ENCODE results near the gene FUT7. TPM values are rescaled to one million over a fixed set of nuclear protein-coding genes. Genes with fewer than 3 reads are reported as not detected.

The FUT7 gene
- total and polyA plus RNA-seq, 2 of the 8 experiments (the other 6 are each of a cell fraction or from before 2014, with no cell fraction given), result not detected

- no peak overlapping the region for H4K8ac ChIP-seq (ENCODE audit: extremely low read depth, insufficient read depth, low read length)
- H3K27me3 ChIP-seq (replicated peaks in 1 of 4; ENCODE audit: control insufficient read depth in 3 of 4, extremely low read depth in 1 of 4, insufficient read depth in 3 of 4, low read length in 3 of 4), result peaks cover 5 to 30% (median 25%) of the 10 kb centered on the region in 4 experiments
- no peak overlapping the region for H3K9ac ChIP-seq (replicated peaks in 1 of 4; ENCODE audit: extremely low read depth in 1 of 4, low read depth in 3 of 4, low read length in 3 of 4)
- peaks cover 6% of the 10 kb centered on the region in 2 experiments; a peak in 2 of 4 replicates for H3K9me3 ChIP-seq (ENCODE audit: insufficient read depth in 2 of 2, low read depth in 1 of 2, low read length in 1 of 2)
- ChIA-PET POLR2A (ENCODE audit: partially characterized antibody) (no interaction called here), CTCF (ENCODE audit: partially characterized antibody) (interaction anchor here (0.6 to 6.3 kb wide), 5 partner anchors 9 to 77 kb away, joined by 3 to 31 read pairs (median 15); partner anchors contain the start of gene ABCA2)
- H3K23ac ChIP-seq (ENCODE audit: insufficient read length), result no peak overlapping the region
- no peak overlapping the region for H4K91ac ChIP-seq (replicated peaks; ENCODE audit: insufficient read length, low read length)
- no peak overlapping the region for H3K18ac ChIP-seq (ENCODE audit: extremely low read depth, low read length)
- H3K14ac ChIP-seq (ENCODE audit: insufficient read length), result no peak overlapping the region
- H2AFZ ChIP-seq (ENCODE audit: low read length), result no peak overlapping the region
- H3K36me3 ChIP-seq (ENCODE audit: control insufficient read depth in 2 of 4, insufficient read depth in 4 of 4, low read length in 3 of 4), result peaks cover 0 to 2% (median 0%) of the 10 kb centered on the region in 4 experiments; a peak in 1 of 8 replicates
- H3K4ac ChIP-seq (replicated peaks; ENCODE audit: insufficient read length, low read depth, low read length), result no peak overlapping the region
- H2BK20ac ChIP-seq (ENCODE audit: low read length), result no peak overlapping the region
- 0 out of 2 replicates have a peak overlapping the region, but pooled peaks have one; percentile 60 for H2AK5ac ChIP-seq (ENCODE audit: low read depth, low read length)
- no peak overlapping the region for H2BK5ac ChIP-seq (ENCODE audit: low read depth, low read length)
- DNase-seq (ENCODE audit: low read depth in 1 of 2, low spot score in 2 of 2) (no peak), FAIRE-seq (no peak)
- no peaks in the 10 kb centered on the region for H3K79me1 ChIP-seq (ENCODE audit: low read depth, low read length)
- H3K79me2 ChIP-seq (ENCODE audit: control insufficient read depth in 1 of 2, insufficient read depth in 2 of 2, low read length in 2 of 2), result no peaks in the 10 kb centered on the region
- H3K4me2 ChIP-seq (ENCODE audit: insufficient read depth in 1 of 2, low read depth in 2 of 2, low read length in 2 of 2), result no peak overlapping the region
- H3K27ac ChIP-seq (ENCODE audit: low read depth, low read length), result no peak overlapping the region
- no peak overlapping the region for H2BK120ac ChIP-seq (replicated peaks; ENCODE audit: low read depth, low read length)
- H4K20me1 ChIP-seq (replicated peaks in 1 of 2; ENCODE audit: control insufficient read depth in 1 of 2, insufficient read depth in 2 of 2, low read length in 2 of 2), result peaks cover 0 to 2% of the 10 kb centered on the region in 2 experiments
- peaks cover 9% of the 10 kb centered on the region for H3K23me2 ChIP-seq (ENCODE audit: low read depth, low read length)
- H4K5ac ChIP-seq (ENCODE audit: insufficient read length, low read depth, low read length), result no peak overlapping the region
- H3K4me1 ChIP-seq (replicated peaks in 1 of 4; ENCODE audit: control insufficient read depth in 3 of 4, insufficient read depth in 4 of 4, low read length in 3 of 4), result peaks cover 0 to 5% (median 2%) of the 10 kb centered on the region in 4 experiments; a peak in 4 of 7 replicates
- no peak overlapping the region for H3K4me3 ChIP-seq (ENCODE audit: extremely low read depth in 1 of 4, insufficient read depth in 2 of 4, low read depth in 3 of 4, low read length in 4 of 4)
- WGBS, 2 experiments (ENCODE audit: extremely low coverage in 1 of 2, insufficient coverage in 1 of 2, insufficient read length in 1 of 2, insufficient replicate concordance in 2 of 2, low coverage in 1 of 2, low lambda C conversion rate in 2 of 2, missing lambda C conversion rate in 1 of 2), result 85% methylated on average over 10 of the region's 10 CpGs; no CpG with 5 or more reads in 1 of the 2 experiments
- H2BK12ac ChIP-seq (ENCODE audit: low read depth, low read length), result no peak overlapping the region
- peak overlapping the region; percentile 29; the same call in 1 of the 2 replicates for H2BK15ac ChIP-seq (ENCODE audit: low read length)
- H3K56ac ChIP-seq (replicated peaks; ENCODE audit: insufficient read length, low read depth, low read length), result no peak overlapping the region
- no peak for TF ChIP-seq EZH2 (IDR thresholded peaks at IDR 0.05; ENCODE audit: low read depth, low read length, severe bottlenecking)
- TF ChIP-seq USF2 (IDR thresholded peaks at IDR 0.05; ENCODE audit: low read length), result no peak
- no peak for TF ChIP-seq SRF (IDR thresholded peaks at IDR 0.05; ENCODE audit: low read depth, low read length)
- TF ChIP-seq SP4 (IDR thresholded peaks at IDR 0.05; ENCODE audit: low read length), result no peak
- no peak for TF ChIP-seq BCL11A (IDR thresholded peaks at IDR 0.05; ENCODE audit: low read depth in 2 of 2, low read length in 2 of 2)
- TF ChIP-seq ZNF274 (IDR thresholded peaks at IDR 0.05; ENCODE audit: borderline replicate concordance, extremely low read depth, low read length), result no peak
- no peak for TF ChIP-seq NANOG (IDR thresholded peaks at IDR 0.05; ENCODE audit: insufficient read depth, low read depth, low read length, poor library complexity, severe bottlenecking)
- no peak for TF ChIP-seq MAFK (IDR thresholded peaks at IDR 0.05; ENCODE audit: low read depth, low read length)
- no peak for TF ChIP-seq POLR2A (IDR thresholded peaks at IDR 0.05; ENCODE audit: control extremely low read depth in 1 of 2, low read depth in 2 of 2, low read length in 2 of 2)
- TF ChIP-seq, protein P1, sequence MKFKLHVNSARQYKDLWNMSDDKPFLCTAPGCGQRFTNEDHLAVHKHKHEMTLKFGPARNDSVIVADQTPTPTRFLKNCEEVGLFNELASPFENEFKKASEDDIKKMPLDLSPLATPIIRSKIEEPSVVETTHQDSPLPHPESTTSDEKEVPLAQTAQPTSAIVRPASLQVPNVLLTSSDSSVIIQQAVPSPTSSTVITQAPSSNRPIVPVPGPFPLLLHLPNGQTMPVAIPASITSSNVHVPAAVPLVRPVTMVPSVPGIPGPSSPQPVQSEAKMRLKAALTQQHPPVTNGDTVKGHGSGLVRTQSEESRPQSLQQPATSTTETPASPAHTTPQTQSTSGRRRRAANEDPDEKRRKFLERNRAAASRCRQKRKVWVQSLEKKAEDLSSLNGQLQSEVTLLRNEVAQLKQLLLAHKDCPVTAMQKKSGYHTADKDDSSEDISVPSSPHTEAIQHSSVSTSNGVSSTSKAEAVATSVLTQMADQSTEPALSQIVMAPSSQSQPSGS (IDR thresholded peaks at IDR 0.05; ENCODE audit: low read length), result no peak
Observed at GRCh38 chr9:136990242-136990911, 41.5 kb downstream of the FUT7 start.
